H1 (cell line): ENCODE measurements around the gene GPATCH2. TPM values are rescaled to one million over a fixed set of nuclear protein-coding genes. Genes with fewer than 3 reads are reported as not detected.

ENCODE experiments used
- CTCF ChIA-PET: fragments of 300-600 bp; sonication (Branson Sonifier 250); formaldehyde crosslinking; loops from one replicate; lab custom pipeline; 2021; ENCODE audit not compliant: partially characterized antibody; lab: Charles Lee
- POLR2A ChIA-PET: fragments of 300-600 bp; sonication (Branson Sonifier 250); formaldehyde crosslinking; loops from one replicate; lab custom pipeline; 2021; ENCODE audit warnings: inconsistent platforms; ENCODE audit not compliant: partially characterized antibody; lab: Charles Lee
- DNase-seq, 2 experiments: peaks; one replicate each; pipeline versions ENCODE4 v3.0.0 to v3.0.0-alpha.2; 2010 to 2022; ENCODE audit warnings: low spot score in 2 of 2, low read depth in 1 of 2, mixed read lengths in 1 of 2
- FAIRE-seq: peaks from 2 replicates; lab custom pipeline; 2011; peaks lifted over from hg19 to GRCh38; lab: Jason Lieb, UNC
- H2AFZ ChIP-seq: 2 replicates; pipeline ENCODE4 v1.8.1; 2012; ENCODE audit warnings: low read length, inconsistent platforms
- H2AK5ac ChIP-seq: 2 replicates; pipeline ENCODE4 v1.6.1; 2013; ENCODE audit warnings: low read depth, low read length
- H2BK120ac ChIP-seq: replicated peaks from 2 replicates; pipeline ENCODE3; 2013; ENCODE audit warnings: low read depth, low read length, inconsistent platforms
- H2BK12ac ChIP-seq: 2 replicates; pipeline ENCODE4 v1.6.1; 2013; ENCODE audit warnings: low read depth, low read length
- H2BK15ac ChIP-seq: 2 replicates; pipeline ENCODE4 v1.6.1; 2013; ENCODE audit warnings: low read length
- H2BK20ac ChIP-seq: 2 replicates; pipeline ENCODE4 v1.6.1; 2013; ENCODE audit warnings: low read length
- H2BK5ac ChIP-seq: 2 replicates; pipeline ENCODE4 v1.6.1; 2013; ENCODE audit warnings: low read depth, low read length
- H3K14ac ChIP-seq: 2 replicates; pipeline ENCODE4 v1.6.1; 2013; ENCODE audit warnings: inconsistent platforms; ENCODE audit not compliant: insufficient read length
- H3K18ac ChIP-seq: 2 replicates; pipeline ENCODE4 v1.6.1; 2013; ENCODE audit warnings: low read length; ENCODE audit errors: extremely low read depth
- H3K23ac ChIP-seq: 2 replicates; pipeline ENCODE4 v1.6.1; 2013; ENCODE audit warnings: inconsistent platforms; ENCODE audit not compliant: insufficient read length
- H3K23me2 ChIP-seq: 2 replicates; pipeline ENCODE4 v1.6.1; 2013; ENCODE audit warnings: low read depth, low read length
- H3K27ac ChIP-seq: 2 replicates; pipeline ENCODE4 v1.6.1; 2011; ENCODE audit warnings: low read depth, low read length, inconsistent platforms
- H3K27me3 ChIP-seq, 4 experiments: replicated peaks in 1 of 4; 1 replicate in 1 of 4; 2 replicates in 3 of 4; pipeline versions ENCODE4 v1.6.1 to v1.8.1; 2011 to 2013; ENCODE audit warnings: low read length in 3 of 4, mild to moderate bottlenecking in 3 of 4, inconsistent platforms in 2 of 4, mixed read lengths in 2 of 4, moderate library complexity in 1 of 4; ENCODE audit not compliant: control insufficient read depth in 3 of 4, insufficient read depth in 3 of 4; ENCODE audit errors: extremely low read depth in 1 of 4
- H3K36me3 ChIP-seq, 4 experiments: 2 replicates each; pipeline versions ENCODE4 v1.6.1 to v1.8.1; 2011 to 2013; ENCODE audit warnings: mild to moderate bottlenecking in 4 of 4, low read length in 3 of 4, moderate library complexity in 2 of 4, control low read depth in 1 of 4, inconsistent platforms in 1 of 4; ENCODE audit not compliant: insufficient read depth in 4 of 4, control insufficient read depth in 2 of 4
- H3K4ac ChIP-seq: replicated peaks from 2 replicates; pipeline ENCODE3; 2013; ENCODE audit warnings: low read length, low read depth, mixed read lengths, inconsistent platforms; ENCODE audit not compliant: insufficient read length
- H3K4me1 ChIP-seq, 4 experiments: replicated peaks in 1 of 4; 1 replicate in 1 of 4; 2 replicates in 3 of 4; pipeline versions ENCODE4 v1.6.1 to v1.8.1; 2011 to 2013; ENCODE audit warnings: low read length in 3 of 4, inconsistent platforms in 2 of 4, mixed read lengths in 1 of 4; ENCODE audit not compliant: insufficient read depth in 4 of 4, control insufficient read depth in 3 of 4
- H3K4me2 ChIP-seq, 2 experiments: 2 replicates each; pipeline versions ENCODE4 v1.6.1 to v1.8.1; 2011 to 2013; ENCODE audit warnings: low read depth in 2 of 2, low read length in 2 of 2, control low read depth in 1 of 2, inconsistent platforms in 1 of 2, mild to moderate bottlenecking in 1 of 2; ENCODE audit not compliant: insufficient read depth in 1 of 2
- H3K4me3 ChIP-seq, 4 experiments: fragments of 200-600, 300-600 bp in 1 of 4; sonication (generic), shearing (Covaris generic), sonication (Bioruptor Twin) in 1 of 4; 2 replicates each; pipeline versions ENCODE4 v1.5.1 to v1.8.1; 2011 to 2016; ENCODE audit warnings: low read length in 4 of 4, low read depth in 3 of 4, control low read depth in 2 of 4, inconsistent platforms in 2 of 4, mild to moderate bottlenecking in 2 of 4, mixed read lengths in 1 of 4, moderate library complexity in 1 of 4; ENCODE audit not compliant: insufficient read depth in 2 of 4; ENCODE audit errors: extremely low read depth in 1 of 4
- H3K56ac ChIP-seq: replicated peaks from 2 replicates; pipeline ENCODE3; 2013; ENCODE audit warnings: low read depth, mild to moderate bottlenecking, mixed read lengths, low read length, inconsistent platforms; ENCODE audit not compliant: insufficient read length
- H3K79me1 ChIP-seq: 2 replicates; pipeline ENCODE4 v1.6.1; 2013; ENCODE audit warnings: low read depth, low read length, control low read depth
- H3K79me2 ChIP-seq, 2 experiments: 2 replicates each; pipeline versions ENCODE4 v1.6.1 to v1.8.1; 2012 to 2013; ENCODE audit warnings: low read length in 2 of 2, mild to moderate bottlenecking in 2 of 2, inconsistent platforms in 1 of 2; ENCODE audit not compliant: insufficient read depth in 2 of 2, control insufficient read depth in 1 of 2
- H3K9ac ChIP-seq, 4 experiments: replicated peaks in 1 of 4; 1 replicate in 1 of 4; 2 replicates in 3 of 4; pipeline versions ENCODE4 v1.6.1 to v1.8.1; 2011 to 2013; ENCODE audit warnings: low read depth in 3 of 4, low read length in 3 of 4, control low read depth in 2 of 4, mild to moderate bottlenecking in 2 of 4, moderate library complexity in 2 of 4, inconsistent platforms in 1 of 4; ENCODE audit errors: extremely low read depth in 1 of 4
- H3K9me3 ChIP-seq, 2 experiments: 2 replicates each; pipeline versions ENCODE4 v1.6.1 to v1.8.1; 2012 to 2013; ENCODE audit warnings: mild to moderate bottlenecking in 2 of 2, moderate library complexity in 2 of 2, control low read depth in 1 of 2, inconsistent platforms in 1 of 2, low read depth in 1 of 2, low read length in 1 of 2, mixed read lengths in 1 of 2; ENCODE audit not compliant: insufficient read depth in 2 of 2
- H4K20me1 ChIP-seq, 2 experiments: replicated peaks in 1 of 2; 2 replicates each; pipeline versions ENCODE3 to v1.8.1; 2011 to 2013; ENCODE audit warnings: inconsistent platforms in 2 of 2, low read length in 2 of 2, mild to moderate bottlenecking in 1 of 2; ENCODE audit not compliant: insufficient read depth in 2 of 2, control insufficient read depth in 1 of 2
- H4K5ac ChIP-seq: 2 replicates; pipeline ENCODE4 v1.6.1; 2013; ENCODE audit warnings: low read length, low read depth, mixed read lengths, inconsistent platforms; ENCODE audit not compliant: insufficient read length
- H4K8ac ChIP-seq: 2 replicates; pipeline ENCODE4 v1.8.0; 2013; ENCODE audit warnings: mild to moderate bottlenecking, moderate library complexity, low read length, inconsistent platforms; ENCODE audit not compliant: insufficient read depth; ENCODE audit errors: extremely low read depth
- H4K91ac ChIP-seq: replicated peaks from 2 replicates; pipeline ENCODE3; 2013; ENCODE audit warnings: low read length, mixed read lengths, inconsistent platforms; ENCODE audit not compliant: insufficient read length
- ASH2L ChIP-seq: fragments of 200-600, 300-600 bp; sonication (generic); IDR thresholded peaks from one replicate; pipeline ENCODE4 v1.7.1; 2017; ENCODE audit warnings: low read length
- BRCA1 ChIP-seq: IDR thresholded peaks from 2 replicates; pipeline ENCODE4 v1.6.1; 2012; ENCODE audit warnings: low read depth, low read length, improper control_type of control experiment
- EP300 ChIP-seq, 2 experiments: IDR thresholded peaks; 1 replicate in 1 of 2; 2 replicates in 1 of 2; pipeline ENCODE4 v1.6.1; 2011 to 2012; ENCODE audit warnings: low read depth in 2 of 2, low read length in 2 of 2, mild to moderate bottlenecking in 2 of 2, borderline replicate concordance in 1 of 2, inconsistent platforms in 1 of 2, moderate library complexity in 1 of 2
- HDAC2 ChIP-seq, 2 experiments: fragments of 300-600 bp in 1 of 2; sonication (generic) in 1 of 2; IDR thresholded peaks; 2 replicates each; pipeline ENCODE4 v1.6.1; 2011 to 2012; ENCODE audit warnings: low read depth in 2 of 2, low read length in 2 of 2, mild to moderate bottlenecking in 2 of 2, moderate library complexity in 2 of 2, borderline replicate concordance in 1 of 2, inconsistent platforms in 1 of 2
- MAX ChIP-seq: IDR thresholded peaks from 2 replicates; pipeline ENCODE4 v1.6.1; 2012; ENCODE audit warnings: inconsistent platforms
- RNF2 ChIP-seq: fragments of 200-900, 300-1000 bp; sonication (generic); IDR thresholded peaks from 2 replicates; pipeline ENCODE4 v1.7.1; 2016; ENCODE audit warnings: borderline replicate concordance, low read depth, mild to moderate bottlenecking, antibody characterized with exemption, low read length; ENCODE audit not compliant: poor library complexity, severe bottlenecking; ENCODE audit errors: missing control alignments
- RXRA ChIP-seq: IDR thresholded peaks from 2 replicates; pipeline ENCODE4 v1.6.1; 2011; ENCODE audit warnings: low read depth, mild to moderate bottlenecking, low read length, moderate library complexity; ENCODE audit not compliant: insufficient read depth
- TAF7 ChIP-seq: optimal IDR thresholded peaks from 2 replicates; pipeline ENCODE3; 2011; ENCODE audit warnings: low read depth, mild to moderate bottlenecking, inconsistent platforms, low read length, moderate library complexity, borderline replicate concordance
- TEAD4 ChIP-seq: IDR thresholded peaks from 2 replicates; pipeline ENCODE4 v1.6.1; 2012; ENCODE audit warnings: low read depth, low read length, inconsistent platforms, mixed read lengths
- WGBS, 2 experiments: shearing (Covaris generic) in 1 of 2; methylation state at CpG; one replicate each; pipeline versions ENCODE4 v1.1.6 to v1.1.7; 2013 to 2015; ENCODE audit warnings: low lambda C conversion rate in 2 of 2, mixed read lengths in 2 of 2, inconsistent platforms in 1 of 2, low coverage in 1 of 2, missing lambda C conversion rate in 1 of 2; ENCODE audit not compliant: insufficient replicate concordance in 2 of 2, insufficient coverage in 1 of 2, insufficient read length in 1 of 2; ENCODE audit errors: extremely low coverage in 1 of 2, missing lambda C conversion rate in 1 of 2; 5-methylcytosine and 5-hydroxymethylcytosine counted together
- polyA plus RNA-seq, 7 experiments: library from polyadenylated mRNA; depleted of rRNA in 3 of 7; stranded (reverse) in 5 of 7; unstranded in 2 of 7; fragments of >200 nt in 5 of 7; fragments of 200-250 nt in 2 of 7; gene quantifications; 1 replicate in 5 of 7; 2 replicates in 1 of 7; 4 replicates in 1 of 7; pipeline versions ENCODE4 v1.2.1 to v1.2.3, GENCODE V29; 2011 to 2013; ENCODE audit warnings: missing spikeins in 2 of 7, mixed read lengths in 2 of 7
- total RNA-seq: library from RNA; stranded (reverse); fragmentation: NEBNext Ultra II Directional; extraction: Animal tissue kit (Norgen Biotek cat#: 25700); gene quantifications from 2 replicates; pipeline ENCODE4 v1.2.1, GENCODE V29; 2021
- TF ChIP-seq, protein P1 (sequence below): IDR thresholded peaks from 2 replicates; pipeline ENCODE4 v1.6.1; 2012; ENCODE audit warnings: low read length, inconsistent platforms

The GPATCH2 gene
- total and polyA plus RNA-seq, 2 of the 8 experiments (the other 6 are each of a cell fraction or from before 2014, with no cell fraction given) = 3.9 to 13.1 TPM

DNA sequence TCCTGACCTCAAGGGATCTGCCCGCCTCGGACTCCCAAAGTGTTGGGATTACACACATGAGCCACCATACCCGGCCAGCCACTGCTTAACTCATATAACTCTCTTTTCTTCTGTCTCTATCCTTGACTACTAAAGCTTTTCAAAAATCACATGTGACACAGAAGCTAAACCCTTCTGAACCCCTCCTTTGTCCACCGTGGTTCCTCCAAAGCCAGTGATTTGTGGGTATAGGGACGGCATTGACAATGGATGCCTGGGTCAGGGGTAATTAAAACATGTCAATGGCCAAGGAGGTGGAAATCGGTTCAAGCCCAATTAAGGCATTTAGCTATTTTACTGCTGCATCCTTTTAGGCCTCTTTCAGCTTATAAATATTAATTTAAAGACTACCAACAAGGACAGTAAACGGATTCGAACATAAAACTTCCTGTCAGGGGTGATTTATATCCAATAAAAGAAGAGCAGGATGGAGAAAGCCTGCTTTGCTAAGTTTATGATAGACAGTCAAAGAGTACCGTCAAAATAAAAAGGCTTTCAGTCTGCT, 242.3 kb downstream of the GPATCH2 start:
- H4K20me1 ChIP-seq = no peaks in the 10 kb centered on the region
- FAIRE-seq = no peak
- H3K9me3 ChIP-seq = no peaks in the 10 kb centered on the region
- POLR2A ChIA-PET = no interaction called here
- no peak overlapping the region for H3K27ac ChIP-seq
- no peak overlapping the region for H3K18ac ChIP-seq
- H2BK15ac ChIP-seq = no peak overlapping the region
- H3K14ac ChIP-seq = no peak overlapping the region
- H2BK20ac ChIP-seq = no peak overlapping the region
- no peak overlapping the region for H2AK5ac ChIP-seq
- H2BK12ac ChIP-seq = no peak overlapping the region
- H3K9ac ChIP-seq = no peak overlapping the region
- no peaks in the 10 kb centered on the region for H3K4me1 ChIP-seq
- H3K79me1 ChIP-seq = no peaks in the 10 kb centered on the region
- H3K27me3 ChIP-seq = peaks cover 0 to 2% (median under 1%) of the 10 kb centered on the region in 4 experiments; a peak in 3 of 7 replicates
- H3K4ac ChIP-seq = no peak overlapping the region
- no peaks in the 10 kb centered on the region for H3K36me3 ChIP-seq
- no peak overlapping the region for H3K4me3 ChIP-seq
- H3K23me2 ChIP-seq = no peaks in the 10 kb centered on the region
- H4K5ac ChIP-seq = no peak overlapping the region
- no peak overlapping the region for H2BK120ac ChIP-seq
- H3K56ac ChIP-seq = no peak overlapping the region
- 90% methylated on average over 9 of the region's 9 CpGs; no CpG with 5 or more reads in 1 of the 2 experiments for WGBS, 2 experiments
- no peak overlapping the region for H2AFZ ChIP-seq
- H2BK5ac ChIP-seq = no peak overlapping the region
- no peak overlapping the region for H4K8ac ChIP-seq
- CTCF ChIA-PET = interaction anchor here (1.9 kb wide), 1 partner anchor 11 kb away, joined by 6 read pairs; no protein-coding TSS in a partner anchor
- H3K23ac ChIP-seq = no peak overlapping the region
- no peak overlapping the region for H4K91ac ChIP-seq
- no peaks in the 10 kb centered on the region for H3K79me2 ChIP-seq
- H3K4me2 ChIP-seq = no peak overlapping the region
- no peak for DNase-seq
- no peak for TF ChIP-seq BRCA1
- no peak for TF ChIP-seq EP300 (IDR thresholded peaks at IDR 0.05; ENCODE audit: borderline replicate concordance in 1 of 2, low read depth in 2 of 2, low read length in 2 of 2)
- no peak for TF ChIP-seq HDAC2 (IDR thresholded peaks at IDR 0.05; ENCODE audit: borderline replicate concordance in 1 of 2, low read depth in 2 of 2, low read length in 2 of 2)
- TF ChIP-seq ASH2L = no peak
- no peak for TF ChIP-seq TAF7
- TF ChIP-seq, protein P1, sequence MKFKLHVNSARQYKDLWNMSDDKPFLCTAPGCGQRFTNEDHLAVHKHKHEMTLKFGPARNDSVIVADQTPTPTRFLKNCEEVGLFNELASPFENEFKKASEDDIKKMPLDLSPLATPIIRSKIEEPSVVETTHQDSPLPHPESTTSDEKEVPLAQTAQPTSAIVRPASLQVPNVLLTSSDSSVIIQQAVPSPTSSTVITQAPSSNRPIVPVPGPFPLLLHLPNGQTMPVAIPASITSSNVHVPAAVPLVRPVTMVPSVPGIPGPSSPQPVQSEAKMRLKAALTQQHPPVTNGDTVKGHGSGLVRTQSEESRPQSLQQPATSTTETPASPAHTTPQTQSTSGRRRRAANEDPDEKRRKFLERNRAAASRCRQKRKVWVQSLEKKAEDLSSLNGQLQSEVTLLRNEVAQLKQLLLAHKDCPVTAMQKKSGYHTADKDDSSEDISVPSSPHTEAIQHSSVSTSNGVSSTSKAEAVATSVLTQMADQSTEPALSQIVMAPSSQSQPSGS = no peak
- no peak for TF ChIP-seq RXRA
- no peak for TF ChIP-seq RNF2
- no peak for TF ChIP-seq MAX
- no peak for TF ChIP-seq TEAD4
